IPS-NIHi7 (cell line): ENCODE measurements around the gene IQUB.
"Not testable (repeated sequence)": the region's sequence is repeated elsewhere in the genome, so short reads cannot be mapped to it uniquely, and the experiment has no call there.

Experiments used
- DNase-seq: peaks from one replicate; pipeline ENCODE4 v3.0.0; 2012; ENCODE audit warnings: mixed read lengths; ENCODE audit errors: extremely low spot score

Gene IQUB

DNA sequence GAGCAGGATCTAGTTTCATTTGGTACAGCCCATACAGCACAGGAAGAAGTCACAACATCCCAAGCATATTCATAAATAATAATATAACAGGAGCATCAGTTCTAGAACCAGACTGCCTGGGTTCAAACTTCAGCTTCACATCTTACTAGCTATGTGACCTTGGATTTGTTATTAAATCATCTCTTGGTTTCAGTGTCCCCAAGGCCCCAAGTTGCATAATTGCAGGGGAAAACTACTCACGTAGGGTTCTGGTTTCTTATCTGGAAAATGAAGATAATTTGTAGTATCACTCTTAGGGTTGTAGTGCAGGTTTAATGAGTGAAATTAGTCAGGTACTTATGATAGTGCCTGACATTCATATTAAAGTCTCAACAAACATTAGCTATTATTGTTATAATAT is 5.5 kb upstream of the IQUB start:
- DNase-seq, result no peak

DNA sequence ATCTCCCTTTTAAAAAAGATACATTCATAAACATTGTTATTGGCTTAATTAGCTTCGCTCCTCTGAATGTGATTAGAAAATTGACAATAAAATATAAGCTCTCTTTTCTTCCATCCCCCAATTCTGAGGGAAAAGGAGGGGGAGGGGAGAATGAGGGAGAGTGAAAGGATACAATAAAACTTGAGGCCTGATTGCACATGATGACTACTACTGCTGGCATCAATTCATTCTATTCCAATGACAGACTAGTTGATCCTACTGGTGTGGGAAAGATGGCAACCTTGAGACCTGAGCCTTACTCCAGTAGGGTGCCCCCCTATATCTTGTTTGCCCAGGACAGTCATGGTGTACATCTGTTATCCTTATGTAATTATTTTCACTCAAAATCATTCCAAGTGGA is 4.5 kb upstream of the IQUB start:
- no peak for DNase-seq

DNA sequence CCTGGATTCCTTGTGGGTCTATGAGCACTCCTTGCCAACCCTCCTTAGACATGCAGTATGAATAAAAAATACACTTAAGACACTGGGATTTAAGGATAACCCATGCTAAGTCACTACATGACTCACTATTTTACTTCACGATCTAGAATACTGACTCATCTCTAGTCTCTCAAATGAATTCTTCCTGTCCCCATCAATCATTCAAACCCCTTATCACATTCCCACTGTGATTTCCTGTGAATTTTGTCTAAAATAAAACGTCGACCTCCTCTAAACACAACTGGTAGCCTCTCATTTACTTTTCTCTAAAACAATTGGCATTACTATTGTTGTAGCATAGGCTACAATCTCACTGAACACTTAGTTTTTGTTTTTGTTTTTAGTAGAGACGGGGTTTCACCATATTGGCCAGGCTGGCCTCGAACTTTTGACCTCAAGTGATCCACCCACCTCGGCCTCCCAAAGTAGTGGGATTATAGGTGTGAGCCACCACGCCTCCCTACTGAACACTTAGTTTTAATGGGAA is 3.9 kb upstream of the IQUB start:
- no peak for DNase-seq

DNA sequence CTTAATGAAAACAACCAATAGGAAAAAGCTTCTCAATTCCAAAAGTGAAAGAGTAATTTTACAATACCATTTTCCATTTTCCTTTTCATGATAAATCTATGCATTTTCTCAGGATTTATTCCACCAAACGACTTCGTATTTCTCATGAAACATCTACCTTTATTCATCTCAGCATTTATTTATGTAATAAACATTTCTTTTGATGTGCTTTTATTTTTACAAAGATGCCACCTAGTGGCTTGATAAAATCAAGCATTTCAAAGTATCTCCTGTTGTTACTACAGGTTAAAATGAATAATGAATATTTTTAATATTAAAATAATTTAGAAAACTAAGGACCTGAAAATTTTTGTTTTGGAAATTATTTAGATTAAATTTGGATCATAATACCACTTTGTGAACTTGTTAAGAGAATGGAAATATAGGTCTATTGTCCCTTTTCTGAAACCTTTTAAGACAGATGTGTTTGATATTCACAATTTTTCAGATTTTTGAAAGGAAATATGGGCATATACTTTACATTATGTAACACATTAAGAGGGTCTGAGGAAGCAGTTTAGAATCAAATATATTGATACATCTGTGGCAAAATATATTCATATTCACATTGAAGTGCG is 2.7 kb upstream of the IQUB start:
- DNase-seq, result no peak

DNA sequence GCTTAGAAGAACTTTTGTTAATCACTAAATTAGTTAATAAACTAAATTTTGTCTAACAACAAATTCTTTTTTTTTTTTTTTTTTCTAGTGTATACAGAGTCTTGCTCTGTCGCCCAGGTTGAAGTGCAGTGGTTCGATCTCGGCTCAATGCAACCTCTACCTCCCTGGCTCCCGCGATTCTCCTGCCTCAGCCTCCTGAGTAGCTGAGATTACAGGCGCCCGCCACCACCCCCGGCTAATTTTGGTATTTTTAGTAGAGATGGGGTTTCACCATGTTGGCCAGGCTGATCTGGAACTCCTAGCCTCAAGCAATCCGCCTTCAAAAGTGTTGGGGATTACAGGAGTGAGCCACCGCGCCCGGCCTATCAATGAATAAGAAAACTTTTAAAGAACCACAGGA is 1.1 kb upstream of the IQUB start:
- DNase-seq, result no peak

DNA sequence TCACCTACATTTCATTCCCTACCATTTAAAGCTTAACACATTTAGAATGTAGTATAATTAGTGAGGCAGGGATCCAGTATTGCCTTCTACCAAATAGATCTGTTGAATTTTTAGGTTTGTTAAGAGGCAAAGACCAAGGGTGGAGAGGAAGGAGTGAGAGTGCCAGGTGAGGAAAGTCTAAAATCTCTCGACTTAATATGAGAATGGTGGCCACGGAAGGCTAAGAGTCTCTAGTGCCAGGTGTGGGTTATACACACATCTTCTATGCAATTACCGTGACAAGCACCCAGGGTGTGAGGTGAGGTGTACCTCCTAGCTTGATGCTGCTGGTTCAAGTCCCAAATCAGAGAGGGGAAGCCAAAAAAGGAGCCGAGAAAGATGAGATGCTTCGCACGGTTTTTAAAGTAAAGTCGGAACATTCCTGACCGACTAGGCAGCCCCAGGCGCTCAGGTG is 439 bp downstream of the IQUB start:
- DNase-seq, result no peak

DNA sequence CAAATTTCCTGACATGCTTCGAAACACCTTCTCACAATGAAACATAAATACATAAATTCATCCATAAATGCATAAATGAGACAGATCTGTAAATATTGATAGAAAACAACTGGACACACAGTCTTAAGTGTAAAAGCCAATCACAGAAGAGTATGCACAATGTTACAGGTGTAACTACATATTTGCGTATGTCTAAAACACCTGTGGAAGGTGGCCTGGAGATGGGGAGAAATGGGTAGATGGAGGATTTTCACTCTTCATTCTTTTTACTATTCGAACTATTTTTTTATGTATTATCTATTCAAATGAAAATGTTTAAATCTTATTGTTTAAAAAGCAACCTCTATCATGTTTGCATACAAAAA is 860 bp downstream of the IQUB start:
- no peak for DNase-seq

DNA sequence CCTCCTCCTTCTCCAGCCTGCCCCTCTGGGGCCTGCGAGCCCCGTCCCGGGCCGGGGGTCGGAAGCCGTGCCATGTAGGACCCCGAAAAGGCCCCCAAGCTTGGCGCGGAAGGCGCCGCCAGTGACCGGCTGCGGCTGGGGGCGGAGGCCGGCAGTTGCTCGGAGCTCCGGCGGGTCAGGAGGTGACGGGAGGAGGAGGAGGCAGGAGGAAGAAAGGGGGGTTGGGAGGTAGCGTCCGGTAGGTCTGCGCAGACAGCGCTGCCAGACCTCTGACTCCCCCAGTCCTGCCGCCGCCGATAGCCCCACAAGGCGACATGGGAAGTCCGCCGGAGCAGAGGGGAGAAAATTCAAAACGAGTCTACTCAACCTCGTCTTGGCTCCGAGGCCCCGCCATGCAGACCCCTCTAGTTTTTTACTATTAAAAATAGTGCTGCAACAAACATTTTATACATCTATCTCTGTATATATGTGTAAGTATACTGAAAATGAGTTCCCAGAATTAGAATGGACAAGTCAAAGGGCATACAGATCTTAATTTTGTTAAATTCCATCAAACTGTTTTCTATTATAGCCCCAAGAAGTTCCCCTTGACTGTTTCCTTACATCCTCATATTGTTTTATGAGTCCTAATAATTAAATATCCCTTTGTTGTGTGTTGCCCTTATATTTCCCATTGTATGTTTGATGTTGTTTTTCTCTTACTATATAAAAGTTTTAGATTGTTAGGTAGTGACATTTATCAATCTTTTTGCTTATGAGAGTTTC is 1.4 kb downstream of the IQUB start:
- not testable (repeated sequence) for DNase-seq

DNA sequence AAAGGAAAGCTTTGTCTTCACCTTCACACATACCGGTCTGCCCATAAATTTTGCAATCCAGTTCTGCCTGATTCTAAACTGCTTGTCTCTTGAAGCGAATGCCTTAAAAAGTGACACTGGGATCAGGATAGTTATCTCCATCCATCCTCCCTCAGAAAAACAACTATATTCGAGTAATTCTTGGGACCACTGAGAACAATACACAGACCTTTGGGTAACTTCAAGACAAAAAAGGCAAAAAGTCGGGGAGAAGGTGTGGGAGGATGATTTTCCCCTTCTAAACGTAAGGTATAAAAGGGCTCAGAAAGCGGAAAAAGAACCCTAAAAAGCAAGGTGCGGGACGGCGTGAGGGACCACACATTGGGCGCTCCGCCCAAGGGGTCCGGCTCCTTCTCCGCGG is 2.1 kb downstream of the IQUB start:
- not testable (repeated sequence) for DNase-seq

DNA sequence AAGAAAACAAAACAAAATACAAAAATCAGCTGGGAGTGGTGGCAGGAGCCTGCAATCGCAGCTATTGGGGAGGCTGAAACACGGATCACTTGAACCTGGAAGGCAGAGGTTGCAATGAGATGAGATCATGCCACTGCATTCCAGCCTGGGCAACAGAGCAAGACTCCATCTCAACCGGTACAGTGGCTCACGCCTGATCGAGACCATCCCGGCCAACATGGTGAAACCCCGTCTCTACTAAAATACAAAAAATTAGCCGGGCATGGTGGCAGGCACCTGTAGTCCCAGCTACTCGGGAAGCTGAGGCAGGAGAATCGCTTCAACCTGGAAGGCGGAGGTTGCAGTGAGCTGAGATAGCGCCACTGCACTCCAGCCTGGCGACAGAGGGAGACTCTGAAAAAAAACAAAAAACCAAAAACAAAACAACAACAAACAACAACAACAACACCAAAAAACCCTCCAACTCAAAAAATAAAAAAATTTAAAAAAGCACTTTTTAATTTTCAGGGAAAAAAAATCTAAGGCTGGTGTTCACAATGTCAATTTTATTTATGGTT is 4.3 kb downstream of the IQUB start:
- not testable (repeated sequence) for DNase-seq

DNA sequence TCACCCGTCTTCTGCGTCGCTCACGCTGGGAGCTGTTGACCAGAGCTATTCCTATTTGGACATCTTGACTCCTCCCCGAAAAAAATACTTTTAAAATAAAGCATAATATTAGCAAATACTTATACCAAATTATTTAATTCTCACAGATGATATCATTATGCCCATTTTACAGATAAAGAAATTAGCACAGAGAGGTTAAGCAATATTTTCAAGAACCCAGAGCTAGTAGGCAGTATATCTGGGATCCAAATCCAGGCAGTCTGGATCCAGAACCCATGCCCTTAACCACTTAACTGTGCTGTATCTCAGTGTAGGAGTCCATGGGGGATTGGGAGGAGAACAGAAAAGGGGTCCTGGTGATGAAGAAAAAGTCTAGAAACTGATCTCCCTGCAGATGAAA is 6.1 kb downstream of the IQUB start:
- no peak for DNase-seq

DNA sequence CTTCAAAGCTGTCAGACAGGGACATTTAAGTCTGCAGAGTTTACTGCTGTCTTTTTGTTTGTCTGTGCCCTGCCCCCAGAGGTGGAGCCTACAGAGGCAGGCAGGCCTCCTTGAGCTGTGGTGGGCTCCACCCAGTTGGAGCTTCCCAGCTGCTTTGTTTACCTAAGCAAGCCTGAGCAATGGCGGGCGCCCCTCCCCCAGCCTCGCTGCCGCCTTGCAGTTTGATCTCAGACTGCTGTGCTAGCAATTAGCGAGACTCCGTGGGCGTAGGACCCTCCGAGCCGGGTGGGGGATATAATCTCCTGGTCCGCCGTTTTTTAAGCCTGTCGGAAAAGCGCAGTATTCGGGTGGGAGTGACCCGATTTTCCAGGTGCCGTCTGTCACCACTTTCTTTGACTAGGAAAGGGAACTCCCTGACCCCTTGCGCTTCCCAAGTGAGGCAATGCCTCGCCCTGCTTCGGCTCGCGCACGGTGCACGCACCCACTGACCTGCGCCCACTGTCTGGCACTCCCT is 6.6 kb downstream of the IQUB start:
- not testable (repeated sequence) for DNase-seq

DNA sequence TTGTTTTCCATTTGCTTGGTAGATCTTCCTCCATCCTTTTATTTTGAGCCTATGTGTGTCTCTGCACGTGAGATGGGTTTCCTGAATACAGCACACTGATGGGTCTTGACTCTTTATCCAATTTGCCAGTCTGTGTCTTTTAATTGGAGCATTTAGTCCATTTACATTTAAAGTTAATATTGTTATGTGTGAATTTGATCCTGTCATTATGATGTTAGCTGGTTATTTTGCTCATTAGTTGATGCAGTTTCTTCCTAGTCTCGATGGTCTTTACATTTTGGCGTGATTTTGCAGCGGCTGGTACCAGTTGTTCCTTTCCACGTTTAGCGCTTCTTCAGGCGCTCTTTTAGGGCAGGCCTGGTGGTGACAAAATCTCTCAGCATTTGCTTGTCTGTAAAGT is 7.9 kb downstream of the IQUB start:
- DNase-seq, result not testable (repeated sequence)

DNA sequence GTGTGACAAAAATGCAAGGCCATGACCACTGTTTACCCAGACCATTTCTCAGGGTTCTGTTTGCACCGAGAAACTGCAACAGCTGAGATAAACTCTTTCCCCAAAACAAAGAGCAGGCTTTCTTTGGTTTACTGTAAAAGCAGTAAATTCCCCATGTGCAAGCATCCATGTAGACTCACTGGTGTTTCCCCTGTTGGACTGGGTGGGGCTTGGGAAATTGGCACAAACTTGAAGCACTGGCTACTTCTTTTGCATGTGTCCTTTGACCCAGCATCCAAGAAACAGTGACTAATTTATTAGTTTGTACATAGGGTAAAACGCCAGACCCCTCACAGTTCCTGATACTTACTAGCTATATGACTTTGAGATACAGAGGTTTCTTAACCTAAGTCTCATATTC is 12.3 kb downstream of the IQUB start:
- DNase-seq, result no peak

DNA sequence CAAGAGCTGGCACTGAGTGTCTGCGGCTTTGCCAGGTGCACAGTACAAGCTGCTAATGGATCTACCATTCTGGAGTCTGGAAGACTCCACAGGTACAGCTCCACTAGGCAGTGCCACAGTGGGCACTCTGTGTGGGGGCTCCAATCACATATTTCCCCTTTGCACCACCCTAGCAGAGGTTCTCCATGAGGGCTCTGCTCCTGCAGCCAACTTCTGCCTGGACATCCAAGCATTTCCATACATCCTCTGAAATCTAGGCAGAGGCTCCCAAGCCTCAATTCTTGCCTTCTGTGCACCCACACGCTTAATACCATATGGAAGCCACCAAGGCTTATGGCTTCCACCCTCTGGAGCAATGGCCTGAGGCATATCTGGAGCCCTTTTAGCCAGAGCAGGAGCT is 29.2 kb downstream of the IQUB start:
- DNase-seq, result no peak

DNA sequence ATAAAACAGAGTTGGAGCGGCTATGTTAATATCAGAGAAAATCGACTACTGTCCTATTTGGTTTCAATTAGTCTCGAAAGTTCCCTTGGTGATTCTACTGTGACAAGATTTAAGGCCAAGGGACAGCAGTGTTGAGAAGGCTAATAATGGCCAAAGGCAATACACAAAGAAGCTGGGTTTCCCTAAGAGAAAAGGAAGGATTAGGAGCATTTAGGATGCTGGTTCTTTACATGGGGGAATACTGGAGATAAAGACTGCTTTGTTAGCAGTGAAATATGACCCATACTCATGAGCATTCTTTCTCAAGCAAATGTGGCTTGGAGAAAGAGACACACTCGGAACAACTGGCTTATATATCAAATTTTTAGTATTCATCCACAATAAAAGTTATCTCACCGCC is 32.2 kb downstream of the IQUB start:
- no peak for DNase-seq

DNA sequence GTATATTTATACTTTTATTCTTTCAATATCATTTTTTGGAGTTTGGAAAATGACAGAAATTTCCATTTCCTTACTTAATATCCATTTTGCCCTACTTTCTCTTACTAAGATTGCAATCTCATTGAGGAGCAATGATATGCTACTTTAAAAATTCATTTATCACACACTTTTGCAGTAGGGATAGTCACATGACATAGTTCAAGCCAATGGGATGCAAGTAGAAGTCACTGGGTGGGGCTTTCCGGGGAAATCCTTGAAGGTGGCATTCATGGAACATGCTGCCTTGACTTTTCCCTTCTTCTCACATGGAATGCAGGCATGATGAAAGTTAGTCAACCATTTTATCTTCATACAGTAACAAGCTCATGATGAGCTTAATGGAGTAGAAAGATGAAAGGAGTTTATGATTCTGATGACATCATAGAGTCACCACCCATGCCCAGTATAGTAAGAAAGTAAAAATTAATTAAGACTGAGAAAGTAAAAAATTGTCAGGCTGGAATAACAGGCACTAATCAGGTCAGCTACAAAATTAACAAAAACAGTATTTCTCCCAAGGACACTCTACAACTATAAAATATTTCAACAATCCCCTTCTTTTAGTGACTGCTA is 33.4 kb downstream of the IQUB start:
- DNase-seq, result no peak

DNA sequence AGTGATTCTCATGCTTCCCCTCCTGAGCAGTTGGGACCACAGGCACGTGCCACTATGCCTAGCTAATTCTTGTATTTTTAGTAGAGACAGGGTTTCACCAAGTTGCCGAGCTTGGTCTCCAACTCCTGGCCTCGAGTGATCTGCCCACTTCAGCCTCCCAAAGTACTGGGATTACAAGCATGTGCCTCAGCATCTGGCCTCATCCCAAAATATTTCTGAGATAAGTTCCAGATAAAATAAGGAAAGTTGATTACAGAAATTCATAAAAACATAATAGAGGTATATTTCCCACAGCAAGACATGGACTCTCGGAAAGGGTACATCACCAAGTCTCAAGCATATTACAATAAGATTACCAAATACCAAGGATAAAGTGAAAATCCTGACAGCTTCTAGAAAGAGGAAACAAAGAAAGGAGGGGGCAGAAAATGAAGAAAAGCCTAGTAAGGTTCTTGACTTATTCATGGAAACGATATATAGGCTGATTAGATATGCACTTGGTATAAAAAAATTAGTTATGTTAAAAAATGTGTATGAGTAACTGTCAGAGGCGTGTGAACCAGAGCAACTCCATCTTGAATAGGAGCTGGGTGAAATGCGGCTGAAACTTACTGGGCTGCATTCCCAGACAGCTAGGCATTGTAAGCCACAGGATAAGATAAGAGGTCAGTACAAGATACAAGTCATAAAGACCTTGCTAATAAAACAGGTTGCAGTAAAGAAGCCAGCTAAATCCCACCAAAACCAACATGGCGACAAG is 35.0 kb downstream of the IQUB start:
- DNase-seq, result no peak

DNA sequence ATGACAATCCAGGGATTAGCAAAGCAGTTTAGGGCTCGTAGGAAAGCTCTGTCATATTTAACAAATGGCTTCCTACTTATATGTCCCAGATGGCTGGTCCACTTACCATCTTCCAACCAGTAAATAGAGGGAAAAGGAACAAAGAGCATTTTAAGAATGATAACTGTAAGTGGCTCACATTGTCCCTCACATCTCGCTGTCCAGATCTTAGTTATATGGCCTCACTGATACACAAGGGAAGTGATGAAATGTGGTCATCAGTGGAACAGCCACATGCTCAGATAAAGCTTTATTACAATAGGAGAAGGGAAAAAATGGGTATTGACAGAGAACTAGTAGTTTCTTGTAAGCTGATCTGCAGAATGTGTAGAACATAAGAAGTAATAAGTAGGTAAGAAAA is 35.8 kb downstream of the IQUB start:
- DNase-seq, result no peak

DNA sequence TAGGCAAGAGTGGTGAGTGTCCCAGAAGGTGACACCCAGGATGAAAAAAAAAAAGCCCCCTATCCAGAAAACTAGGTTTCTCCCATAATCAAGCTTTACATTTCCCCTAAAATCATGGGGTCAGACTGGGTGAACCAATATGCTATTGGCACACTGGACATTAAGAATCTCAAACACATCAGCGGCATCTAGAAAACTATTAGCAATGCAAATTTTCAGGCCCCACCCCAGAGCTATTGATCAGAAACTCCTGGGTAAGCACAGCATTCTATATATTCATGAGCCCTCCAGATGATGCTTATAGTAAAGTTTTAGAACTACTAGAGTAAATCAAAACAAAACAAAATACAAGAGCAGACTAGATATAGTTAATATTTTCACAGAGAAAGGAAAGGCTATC is 36.4 kb downstream of the IQUB start:
- no peak for DNase-seq

DNA sequence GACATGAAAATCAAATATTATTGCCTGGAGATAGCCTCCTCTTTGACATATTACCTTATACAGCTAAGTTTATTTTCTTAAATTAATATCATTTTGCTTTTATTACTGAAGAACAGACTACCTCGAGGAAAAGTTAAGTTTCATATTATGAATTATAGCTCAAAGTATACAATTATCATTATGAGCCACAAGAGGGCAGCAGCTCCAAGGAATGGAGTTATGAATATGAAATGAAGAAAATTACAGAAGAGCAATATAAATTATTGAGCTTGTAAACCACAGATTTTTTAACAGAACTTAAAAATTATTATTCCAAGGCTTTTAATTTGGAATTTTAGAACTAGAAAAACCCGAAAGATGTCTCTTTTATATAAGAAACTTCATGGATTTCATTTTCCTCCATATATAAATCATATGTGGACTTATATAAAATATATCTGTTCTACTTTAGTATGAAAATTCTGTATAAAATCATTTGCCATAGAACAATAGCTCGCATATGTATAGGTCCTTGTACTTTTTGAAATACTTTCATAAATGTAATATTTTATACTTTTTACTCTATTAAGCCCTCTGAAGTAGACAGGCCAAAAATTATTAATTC is 40.1 kb downstream of the IQUB start:
- DNase-seq, result no peak
